H1 (cell line): Measurements from ENCODE around the gene CREBZF.

Experiments used
- EP300 ChIP-seq, 2 experiments: IDR thresholded peaks; 1 replicate in 1 of 2; 2 replicates in 1 of 2; pipeline ENCODE4 v1.6.1; 2011 to 2012; ENCODE audit warnings: low read depth in 2 of 2, low read length in 2 of 2, mild to moderate bottlenecking in 2 of 2, borderline replicate concordance in 1 of 2, inconsistent platforms in 1 of 2, moderate library complexity in 1 of 2
- EZH2 ChIP-seq: fragments of 200-600 bp; sonication (generic); IDR thresholded peaks from 2 replicates; pipeline ENCODE4 v1.7.1; 2012; ENCODE audit warnings: low read depth, mild to moderate bottlenecking, moderate library complexity, low read length, inconsistent platforms; ENCODE audit not compliant: severe bottlenecking
- GABPA ChIP-seq: IDR thresholded peaks from 2 replicates; pipeline ENCODE4 v1.6.1; 2011; ENCODE audit warnings: mild to moderate bottlenecking, low read length, moderate library complexity, borderline replicate concordance; ENCODE audit not compliant: insufficient read depth
- JUND ChIP-seq: IDR thresholded peaks from 2 replicates; pipeline ENCODE4 v1.6.1; 2011; ENCODE audit warnings: mild to moderate bottlenecking, improper control_type of control experiment, low read length
- KDM1A ChIP-seq: fragments of 200-600, 300-600 bp; sonication (generic); IDR thresholded peaks from 2 replicates; pipeline ENCODE4 v1.7.1; 2016; ENCODE audit warnings: mild to moderate bottlenecking, low read length, borderline replicate concordance
- POLR2A ChIP-seq, 2 experiments: IDR thresholded peaks; 1 replicate in 1 of 2; 2 replicates in 1 of 2; pipeline ENCODE4 v1.6.1; 2011; ENCODE audit warnings: low read depth in 2 of 2, low read length in 2 of 2, mild to moderate bottlenecking in 2 of 2; ENCODE audit errors: control extremely low read depth in 1 of 2
- RFX5 ChIP-seq: IDR thresholded peaks from 2 replicates; pipeline ENCODE4 v1.6.1; 2011; ENCODE audit warnings: low read depth, low read length, improper control_type of control experiment, borderline replicate concordance
- SIN3A ChIP-seq, 2 experiments: IDR thresholded peaks in 1 of 2; conservative IDR thresholded peaks in 1 of 2; 2 replicates each; pipeline ENCODE4 v1.6.1; 2011 to 2012; ENCODE audit warnings: low read length in 2 of 2, improper control_type of control experiment in 1 of 2, low read depth in 1 of 2, mild to moderate bottlenecking in 1 of 2
- SIX5 ChIP-seq: IDR thresholded peaks from 2 replicates; pipeline ENCODE4 v1.6.1; 2011; ENCODE audit warnings: mild to moderate bottlenecking, low read depth, low read length
- SRF ChIP-seq: IDR thresholded peaks from 2 replicates; pipeline ENCODE4 v1.6.1; 2011; ENCODE audit warnings: mild to moderate bottlenecking, low read depth, low read length, moderate library complexity
- TAF1 ChIP-seq: IDR thresholded peaks from 2 replicates; pipeline ENCODE4 v1.6.1; 2011; ENCODE audit warnings: mild to moderate bottlenecking, low read depth, low read length
- TF ChIP-seq, protein P1 (sequence below), 3 experiments: IDR thresholded peaks; 1 replicate in 2 of 3; 2 replicates in 1 of 3; pipeline versions ENCODE4 v1.5.1 to v1.6.1; 2011; ENCODE audit warnings: low read length in 3 of 3, mild to moderate bottlenecking in 3 of 3, inconsistent platforms in 2 of 3, low read depth in 1 of 3, moderate library complexity in 1 of 3; ENCODE audit not compliant: insufficient read depth in 1 of 3; ENCODE audit errors: control extremely low read depth in 1 of 3

DNA sequence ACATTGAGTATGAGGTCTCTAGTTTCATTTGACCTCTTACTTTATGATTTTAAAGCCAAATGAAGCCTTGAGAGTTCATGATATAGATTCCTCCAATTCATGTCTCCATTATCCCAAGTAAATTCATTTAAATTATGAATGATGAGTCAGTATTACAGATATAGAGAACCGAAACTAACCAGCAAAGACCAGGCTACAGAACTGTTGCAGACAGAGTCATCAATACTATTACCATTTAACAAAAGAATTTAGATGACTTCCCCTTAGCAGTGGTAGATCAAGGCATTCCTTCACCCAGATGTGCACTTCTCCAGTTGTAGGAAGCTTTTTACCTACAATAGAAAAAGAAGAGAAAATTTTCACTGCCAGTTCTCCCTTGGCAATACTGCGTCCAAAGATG lies 32.8 kb upstream of the CREBZF start:
- TF ChIP-seq EP300 (IDR thresholded peaks at IDR 0.05; ENCODE audit: borderline replicate concordance in 1 of 2, low read depth in 2 of 2, low read length in 2 of 2) (no peak), RFX5 (no peak), JUND (no peak), GABPA (no peak), KDM1A (no peak), EZH2 (no peak), SRF (no peak), TAF1 (no peak), SIX5 (no peak), POLR2A (IDR thresholded peaks at IDR 0.05; ENCODE audit: control extremely low read depth in 1 of 2, low read depth in 2 of 2, low read length in 2 of 2) (no peak), SIN3A (conservative IDR thresholded peaks at IDR 0.05 in 1 of 2, IDR thresholded peaks at IDR 0.05 in 1 of 2; ENCODE audit: low read depth in 1 of 2, low read length in 2 of 2) (no peak)
- TF ChIP-seq, protein P1, sequence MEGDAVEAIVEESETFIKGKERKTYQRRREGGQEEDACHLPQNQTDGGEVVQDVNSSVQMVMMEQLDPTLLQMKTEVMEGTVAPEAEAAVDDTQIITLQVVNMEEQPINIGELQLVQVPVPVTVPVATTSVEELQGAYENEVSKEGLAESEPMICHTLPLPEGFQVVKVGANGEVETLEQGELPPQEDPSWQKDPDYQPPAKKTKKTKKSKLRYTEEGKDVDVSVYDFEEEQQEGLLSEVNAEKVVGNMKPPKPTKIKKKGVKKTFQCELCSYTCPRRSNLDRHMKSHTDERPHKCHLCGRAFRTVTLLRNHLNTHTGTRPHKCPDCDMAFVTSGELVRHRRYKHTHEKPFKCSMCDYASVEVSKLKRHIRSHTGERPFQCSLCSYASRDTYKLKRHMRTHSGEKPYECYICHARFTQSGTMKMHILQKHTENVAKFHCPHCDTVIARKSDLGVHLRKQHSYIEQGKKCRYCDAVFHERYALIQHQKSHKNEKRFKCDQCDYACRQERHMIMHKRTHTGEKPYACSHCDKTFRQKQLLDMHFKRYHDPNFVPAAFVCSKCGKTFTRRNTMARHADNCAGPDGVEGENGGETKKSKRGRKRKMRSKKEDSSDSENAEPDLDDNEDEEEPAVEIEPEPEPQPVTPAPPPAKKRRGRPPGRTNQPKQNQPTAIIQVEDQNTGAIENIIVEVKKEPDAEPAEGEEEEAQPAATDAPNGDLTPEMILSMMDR (IDR thresholded peaks at IDR 0.05; ENCODE audit: control extremely low read depth in 1 of 3, insufficient read depth in 1 of 3, low read depth in 1 of 3, low read length in 3 of 3), result no peak
